ENCODE measurements around the gene ZFYVE28.
"Not testable (repeated sequence)": the region's sequence is repeated elsewhere in the genome, so short reads cannot be mapped to it uniquely, and the experiment has no call there.

ZFYVE28 gene

DNA sequence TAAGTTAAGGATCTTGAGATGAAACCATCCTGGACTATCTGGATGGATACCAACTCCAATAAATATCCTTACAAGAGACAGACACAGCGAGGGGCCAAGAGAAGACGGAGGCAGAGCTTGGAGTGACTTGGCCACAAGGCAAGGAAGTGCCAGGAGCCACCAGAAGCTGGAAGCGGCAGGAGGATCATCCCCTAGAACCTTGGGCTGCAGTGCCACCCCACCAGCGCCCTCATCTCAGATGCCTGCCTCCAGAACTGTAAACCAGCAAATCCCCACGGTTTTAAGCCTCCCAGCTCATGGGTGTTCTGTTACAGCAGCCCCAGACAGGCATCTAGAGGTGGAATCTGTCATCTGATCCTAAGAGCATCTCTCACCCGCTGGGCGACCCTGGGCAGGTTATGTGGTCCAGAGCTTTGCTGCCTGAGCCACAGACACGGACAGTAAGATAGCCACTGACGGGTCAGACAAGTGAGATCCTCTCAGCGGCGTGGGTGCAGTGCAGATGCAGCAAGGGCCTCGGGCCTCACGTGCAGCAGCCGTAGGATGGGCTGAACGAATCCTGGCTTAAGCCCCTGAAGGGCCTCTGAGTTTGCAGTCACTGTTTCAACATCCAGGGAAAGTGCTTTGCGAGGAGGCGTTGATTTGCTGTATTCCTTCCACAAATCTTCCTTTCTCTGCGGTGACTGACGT is 131.4 kb downstream of the ZFYVE28 start:
- DNase-seq = peak; percentile 2

- peak; percentile 1 for DNase-seq
Observed at GRCh38 chr4:2285613-2286381, 132.6 kb downstream of the ZFYVE28 start.

DNA sequence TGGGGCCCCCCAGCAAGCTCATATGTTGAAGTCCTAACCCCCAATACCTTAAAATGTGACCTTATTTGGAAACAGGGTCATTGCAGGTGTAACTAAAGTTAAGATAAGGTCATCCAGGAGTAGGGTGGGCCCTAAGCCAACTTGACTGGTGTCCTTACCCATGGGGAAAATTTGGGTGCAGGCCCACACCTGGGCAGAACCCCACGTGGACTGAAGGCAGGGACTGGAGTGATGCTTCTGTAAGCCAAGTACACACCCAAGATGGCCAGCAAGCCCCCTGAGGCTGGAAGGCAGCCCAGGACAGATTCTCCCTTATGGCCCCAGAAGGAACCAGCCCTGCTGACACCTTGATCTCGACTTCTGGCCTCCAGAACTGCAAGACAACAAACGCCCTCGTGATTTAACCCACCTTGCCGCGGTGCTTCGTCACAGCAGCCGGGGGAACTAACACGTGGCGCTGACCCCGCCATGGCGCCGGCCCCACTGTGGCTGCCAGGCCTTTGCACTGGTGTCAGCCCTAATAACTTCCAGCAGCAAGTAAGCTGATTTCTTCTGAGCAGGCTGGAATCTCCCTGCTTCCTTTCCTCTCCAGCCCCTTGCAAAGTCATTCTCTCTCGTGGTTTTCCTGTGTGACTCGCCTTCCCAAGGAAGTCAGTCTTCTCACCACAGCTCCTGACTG is 133.4 kb downstream of the ZFYVE28 start:
- DNase-seq = no peak

DNA sequence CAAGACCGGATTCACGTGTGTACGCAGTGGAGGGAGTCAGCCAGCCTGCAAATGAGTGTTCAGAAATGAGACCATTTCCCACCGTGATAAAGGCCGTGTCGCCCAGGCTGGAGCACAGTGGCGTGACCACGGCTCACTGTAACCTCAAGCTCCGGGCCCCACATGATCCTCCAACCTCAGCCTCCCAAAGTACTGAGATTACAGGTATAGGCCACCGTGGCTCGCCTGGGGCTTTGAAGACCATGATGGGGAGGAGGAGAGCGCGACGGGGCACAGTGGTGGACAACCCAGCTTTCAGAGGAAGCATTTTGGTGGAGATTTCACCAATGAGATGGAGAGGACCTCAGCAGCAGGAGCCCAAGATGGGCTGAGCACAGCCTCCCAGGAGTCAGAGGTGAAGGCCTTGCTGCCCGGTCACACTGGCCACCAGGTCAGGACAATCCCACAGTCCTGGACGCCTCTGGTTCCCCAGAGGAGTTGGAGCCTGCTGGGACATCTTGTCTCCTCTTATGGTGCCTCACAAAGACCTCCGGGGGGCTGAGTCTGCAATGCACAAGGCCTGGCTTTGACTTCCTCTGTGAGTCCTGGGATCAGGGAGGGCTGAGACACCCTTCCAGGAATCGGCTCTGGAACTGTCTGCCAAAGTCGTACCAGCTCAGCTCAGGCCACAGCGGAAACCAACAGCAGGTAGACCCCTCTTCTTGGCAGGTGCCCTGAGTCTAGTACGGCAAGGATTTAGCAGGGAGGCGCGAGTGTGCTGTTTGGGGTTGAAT is 134.1 kb downstream of the ZFYVE28 start:
- DNase-seq = no peak

GRCh38 chr4:2283199-2283711 is 135.2 kb downstream of the ZFYVE28 start:
- DNase-seq = no peak

GRCh38 chr4:2281575-2282343 is 136.7 kb downstream of the ZFYVE28 start:
- peak; percentile 84 for DNase-seq

GRCh38 chr4:2280531-2281300 is 137.7 kb downstream of the ZFYVE28 start:
- DNase-seq = no peak

GRCh38 chr4:2277956-2278355 is 140.5 kb downstream of the ZFYVE28 start:
- DNase-seq = no peak

GRCh38 chr4:2276581-2277325 is 141.7 kb downstream of the ZFYVE28 start:
- DNase-seq = no peak

- no peak for DNase-seq
Observed at GRCh38 chr4:2275546-2276251, 142.7 kb downstream of the ZFYVE28 start.

DNA sequence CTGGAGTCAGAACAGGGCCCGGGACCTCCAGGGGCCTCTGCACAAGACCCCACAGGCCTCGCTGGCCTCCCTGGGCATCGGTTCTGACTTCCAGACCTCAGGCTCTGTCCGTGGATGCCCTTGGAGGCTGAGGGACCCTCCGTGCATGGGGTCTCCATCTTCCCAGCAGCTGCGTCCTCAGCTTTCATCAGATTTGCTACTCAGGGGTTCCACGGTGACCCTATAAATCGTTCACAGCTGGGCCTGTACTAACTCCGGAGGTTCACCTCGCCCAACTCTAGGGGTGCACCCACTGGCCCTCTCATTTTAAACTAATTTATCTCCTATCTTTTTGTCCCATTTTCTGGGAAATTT is 143.4 kb downstream of the ZFYVE28 start:
- DNase-seq = not testable (repeated sequence)

GRCh38 chr4:2274320-2275043 is 144.0 kb downstream of the ZFYVE28 start:
- no peak for DNase-seq

DNA sequence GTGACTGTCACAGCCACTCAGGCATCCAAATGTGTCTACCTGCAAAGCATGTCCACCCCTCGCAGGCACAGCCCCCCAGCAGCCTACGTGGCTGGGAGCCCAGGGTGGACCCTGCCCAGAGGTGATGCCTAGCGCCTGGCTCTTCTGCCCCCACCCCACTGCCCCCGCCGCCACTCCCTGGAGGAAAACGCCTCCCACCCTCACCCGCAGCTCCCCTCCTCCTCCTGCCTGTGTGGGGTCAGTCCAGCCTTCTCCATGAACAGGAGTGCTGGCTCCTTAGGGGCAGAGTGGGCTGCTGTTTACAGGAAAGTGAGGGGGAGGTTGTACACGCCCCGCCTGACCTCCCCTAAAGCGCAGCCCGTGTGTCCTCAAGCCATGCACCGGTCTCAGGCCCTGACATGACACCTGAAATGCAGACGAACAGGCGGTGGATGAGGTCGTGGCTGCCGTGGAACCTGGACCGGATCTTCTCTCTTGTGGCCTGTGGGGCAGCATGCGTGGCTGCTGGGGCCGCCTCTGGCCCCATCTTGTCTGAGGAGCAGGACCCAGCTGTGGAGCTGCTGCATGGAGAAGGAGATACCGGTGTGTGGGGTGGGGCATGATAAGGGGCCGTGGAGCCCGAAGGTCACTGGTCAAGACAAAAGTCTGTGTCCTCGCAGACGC is 144.7 kb downstream of the ZFYVE28 start:
- no peak for DNase-seq

- no peak for DNase-seq
Observed at GRCh38 chr4:2273221-2273620, 145.2 kb downstream of the ZFYVE28 start.

DNA sequence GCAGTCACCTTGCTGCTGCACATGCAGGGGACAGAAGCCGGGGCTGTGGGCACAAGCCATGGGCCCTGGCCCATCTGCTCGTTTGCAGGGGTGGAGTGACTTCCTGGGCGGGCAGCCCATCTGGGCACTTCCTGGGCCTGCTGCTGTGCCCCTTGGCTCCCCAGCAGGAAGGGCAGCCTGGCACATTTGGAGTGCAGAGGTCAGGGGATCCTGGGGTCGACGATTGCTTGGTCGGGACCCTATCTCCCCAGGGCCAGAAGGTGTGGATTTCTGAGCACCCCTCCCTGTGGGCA is 145.7 kb downstream of the ZFYVE28 start:
- DNase-seq = no peak

DNA sequence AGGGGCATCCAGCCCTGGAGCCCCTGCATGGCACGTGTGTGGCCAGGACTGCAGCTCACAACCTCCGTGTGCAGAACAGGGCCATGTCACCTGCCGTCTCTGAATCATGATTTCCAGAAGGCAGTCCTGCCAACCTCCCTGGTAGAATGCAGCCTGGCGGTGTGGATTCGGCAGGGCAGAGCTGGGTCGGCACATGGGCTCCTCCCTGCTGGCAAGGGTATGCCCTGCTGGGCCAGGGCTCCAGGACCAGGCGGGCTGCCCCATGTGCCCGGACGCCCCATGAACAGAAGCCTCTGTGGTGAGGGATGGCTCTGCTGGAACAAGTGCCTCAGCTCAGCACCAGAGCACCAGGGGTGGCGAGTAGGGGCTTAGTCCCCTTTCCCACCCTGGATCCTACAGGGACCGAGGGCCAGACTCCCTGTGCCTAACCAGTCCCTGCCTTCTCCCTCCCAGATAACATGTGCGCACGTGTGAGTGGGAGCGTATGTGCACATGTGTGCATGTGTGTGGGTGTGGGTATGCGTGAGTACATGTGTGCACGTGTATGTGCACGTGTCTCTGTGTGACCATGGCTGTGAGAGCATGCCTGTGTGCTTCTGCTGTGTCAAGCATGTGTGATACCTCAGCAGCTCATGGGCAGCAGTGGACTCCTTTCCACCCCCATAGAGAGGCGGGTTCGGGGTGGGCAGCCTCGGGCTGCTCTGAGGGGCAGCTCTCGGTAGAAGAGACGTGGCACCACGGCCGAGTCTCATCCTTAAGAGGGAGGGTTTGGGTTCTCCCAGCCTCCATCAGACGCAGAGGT is 146.2 kb downstream of the ZFYVE28 start:
- DNase-seq = no peak

DNA sequence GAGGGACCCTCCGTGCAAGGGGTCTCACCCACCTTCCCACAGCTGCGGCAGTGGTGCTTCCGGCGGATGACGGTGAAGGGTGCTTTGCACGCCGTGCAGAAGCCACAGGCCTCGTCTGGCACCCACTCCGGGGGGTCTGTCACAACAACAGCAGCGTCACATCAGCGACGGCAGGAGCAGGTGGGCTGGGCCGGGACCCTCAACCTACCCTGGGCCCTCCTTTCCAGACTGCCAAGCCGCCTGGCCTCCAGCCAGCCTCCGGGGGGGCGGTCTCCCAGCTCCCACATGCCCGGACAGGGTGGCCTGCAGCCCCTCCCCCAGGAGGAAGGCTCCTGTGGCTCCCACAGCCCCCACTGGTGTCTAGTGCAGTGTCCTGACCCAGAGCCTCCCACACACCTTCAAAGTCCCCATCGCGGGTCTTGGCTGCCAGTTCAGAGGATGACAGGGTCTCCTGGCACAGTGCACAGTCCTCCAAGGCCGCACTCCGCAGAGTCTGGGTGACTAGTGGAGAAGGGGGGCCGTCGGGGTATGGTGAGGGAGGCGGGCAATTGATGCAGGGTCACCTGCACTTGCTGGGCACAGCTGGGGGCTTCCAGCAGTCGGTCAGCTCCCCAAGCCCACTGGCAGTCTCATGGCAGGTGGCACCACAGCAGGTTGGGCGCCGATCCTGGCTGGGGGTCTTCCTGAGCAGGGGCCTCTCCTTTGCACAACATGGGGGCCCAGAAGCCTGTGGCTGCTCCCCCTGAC is 147.0 kb downstream of the ZFYVE28 start:
- DNase-seq = no peak

All from effector CD4-positive, alpha-beta T cell (primary cell).